Measurements from ENCODE around the gene IRF2. TPM values are rescaled to one million over a fixed set of nuclear protein-coding genes. Genes with fewer than 3 reads are reported as not detected.

Gene IRF2
- total RNA-seq, 3 donors from 2014 or later (not counting 1 experiment from before 2014, with no cell fraction given), result 50.6 to 68.5 (median 59.8) TPM

DNA sequence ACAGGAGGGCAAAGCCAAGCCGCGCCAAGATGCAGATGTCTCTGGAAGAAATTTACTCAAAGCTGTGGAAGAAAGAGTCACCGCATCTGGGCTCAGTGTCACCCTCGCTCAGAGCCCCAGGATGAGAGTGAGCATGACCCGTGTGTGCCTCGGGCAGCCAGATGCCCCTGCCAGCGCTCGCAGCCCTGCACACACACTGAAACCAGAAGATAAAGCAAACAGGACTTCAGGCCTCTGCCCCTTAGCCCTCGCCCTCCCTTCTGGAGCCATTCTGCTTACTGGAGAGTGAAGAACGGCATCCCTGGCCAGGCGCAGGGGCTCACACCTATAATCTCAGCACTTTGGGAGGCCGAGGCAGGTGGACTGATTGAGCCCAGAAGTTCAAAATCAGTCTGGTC lies 103.0 kb downstream of the IRF2 start:
- Histone ChIP-seq H3K27me3 (ENCODE audit: control insufficient read depth, insufficient read depth, low read length) (no peaks in the 10 kb centered on the region), H3K36me3 (ENCODE audit: control insufficient read depth, insufficient read depth, low read length) (no peaks in the 10 kb centered on the region), H3K9me3 (ENCODE audit: control insufficient read depth, insufficient read depth, low read length) (no peaks in the 10 kb centered on the region), H3K27ac (ENCODE audit: low read length) (no peak overlapping the region), H3K4me3 (ENCODE audit: low read length) (no peak overlapping the region), H3K4me1 (ENCODE audit: control insufficient read depth, insufficient read depth, low read length) (peaks cover 2% of the 10 kb centered on the region)
- 86% methylated on average over 12 of the region's 12 CpGs for WGBS (ENCODE audit: insufficient coverage)
- Mint-ChIP-seq H3K27me3 (ENCODE audit: low read depth in 2 of 2) (no peaks in the 10 kb centered on the region), H3K4me3 (no peak overlapping the region), H3K9me3 (no peaks in the 10 kb centered on the region), H3K36me3 (no peaks in the 10 kb centered on the region), H3K27ac (no peak overlapping the region), H3K4me1 (peaks cover 4 to 7% of the 10 kb centered on the region in 2 donors)
- DNase-seq (no peak), ATAC-seq (no peak)
- intact Hi-C loops (cut with micrococcal nuclease), result no loop called here
- TF ChIP-seq, protein P1, sequence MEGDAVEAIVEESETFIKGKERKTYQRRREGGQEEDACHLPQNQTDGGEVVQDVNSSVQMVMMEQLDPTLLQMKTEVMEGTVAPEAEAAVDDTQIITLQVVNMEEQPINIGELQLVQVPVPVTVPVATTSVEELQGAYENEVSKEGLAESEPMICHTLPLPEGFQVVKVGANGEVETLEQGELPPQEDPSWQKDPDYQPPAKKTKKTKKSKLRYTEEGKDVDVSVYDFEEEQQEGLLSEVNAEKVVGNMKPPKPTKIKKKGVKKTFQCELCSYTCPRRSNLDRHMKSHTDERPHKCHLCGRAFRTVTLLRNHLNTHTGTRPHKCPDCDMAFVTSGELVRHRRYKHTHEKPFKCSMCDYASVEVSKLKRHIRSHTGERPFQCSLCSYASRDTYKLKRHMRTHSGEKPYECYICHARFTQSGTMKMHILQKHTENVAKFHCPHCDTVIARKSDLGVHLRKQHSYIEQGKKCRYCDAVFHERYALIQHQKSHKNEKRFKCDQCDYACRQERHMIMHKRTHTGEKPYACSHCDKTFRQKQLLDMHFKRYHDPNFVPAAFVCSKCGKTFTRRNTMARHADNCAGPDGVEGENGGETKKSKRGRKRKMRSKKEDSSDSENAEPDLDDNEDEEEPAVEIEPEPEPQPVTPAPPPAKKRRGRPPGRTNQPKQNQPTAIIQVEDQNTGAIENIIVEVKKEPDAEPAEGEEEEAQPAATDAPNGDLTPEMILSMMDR (IDR thresholded peaks at IDR 0.05), result no peak

DNA sequence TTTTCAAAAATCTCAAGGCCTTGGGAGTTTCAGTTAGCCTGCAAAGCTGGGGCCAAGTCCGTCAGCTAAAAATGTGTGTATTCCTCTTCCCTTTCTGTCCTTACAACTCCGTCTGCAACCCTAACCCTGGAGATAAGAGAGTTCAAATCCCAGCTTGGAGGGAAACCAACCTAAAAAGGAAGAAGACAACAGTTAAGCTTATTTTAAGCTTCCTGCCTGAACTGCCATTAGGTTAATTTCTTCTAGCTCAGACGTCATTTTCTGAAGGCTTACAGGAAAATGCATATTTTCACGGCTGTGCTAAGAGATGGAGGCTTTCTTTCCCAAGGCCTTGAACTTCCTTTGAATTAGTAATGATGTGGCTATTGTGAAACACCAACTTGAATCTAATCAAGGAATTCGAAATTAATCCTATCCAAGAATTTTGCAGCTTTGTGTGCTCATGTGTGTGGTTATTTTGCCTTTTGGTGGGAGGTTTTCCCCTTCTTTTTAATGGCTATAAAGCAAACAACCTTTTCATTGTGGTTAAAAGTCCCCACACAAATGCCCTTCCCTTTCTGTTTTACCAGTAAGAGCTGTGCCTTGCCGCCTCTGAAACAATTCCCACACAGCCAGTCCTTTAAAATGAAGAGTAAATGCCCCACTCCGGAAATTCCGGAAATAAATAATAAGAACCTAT lies 103.5 kb downstream of the IRF2 start:
- peaks cover 6% of the 10 kb centered on the region for H3K4me1 ChIP-seq (ENCODE audit: control insufficient read depth, insufficient read depth, low read length)
- no peaks in the 10 kb centered on the region for H3K9me3 Mint-ChIP-seq
- H3K4me1 Mint-ChIP-seq, result peaks cover 10 to 12% of the 10 kb centered on the region in 2 donors
- no peaks in the 10 kb centered on the region for H3K27me3 ChIP-seq (ENCODE audit: control insufficient read depth, insufficient read depth, low read length)
- ATAC-seq (no peak), DNase-seq (no peak)
- intact Hi-C loops (cut with micrococcal nuclease), result no loop called here
- no peaks in the 10 kb centered on the region for H3K36me3 Mint-ChIP-seq
- TF ChIP-seq, protein P1 (IDR thresholded peaks at IDR 0.05), result no peak
- H3K9me3 ChIP-seq (ENCODE audit: control insufficient read depth, insufficient read depth, low read length), result no peaks in the 10 kb centered on the region
- no peaks in the 10 kb centered on the region for H3K27me3 Mint-ChIP-seq (ENCODE audit: low read depth in 2 of 2)
- no peaks in the 10 kb centered on the region for H3K36me3 ChIP-seq (ENCODE audit: control insufficient read depth, insufficient read depth, low read length)
- no peak overlapping the region for H3K4me3 ChIP-seq (ENCODE audit: low read length)
- WGBS (ENCODE audit: insufficient coverage), result 82% methylated on average over 7 of the region's 8 CpGs
- H3K27ac Mint-ChIP-seq, result no peak overlapping the region
- H3K4me3 Mint-ChIP-seq, result no peak overlapping the region
- H3K27ac ChIP-seq (ENCODE audit: low read length), result no peak overlapping the region

DNA sequence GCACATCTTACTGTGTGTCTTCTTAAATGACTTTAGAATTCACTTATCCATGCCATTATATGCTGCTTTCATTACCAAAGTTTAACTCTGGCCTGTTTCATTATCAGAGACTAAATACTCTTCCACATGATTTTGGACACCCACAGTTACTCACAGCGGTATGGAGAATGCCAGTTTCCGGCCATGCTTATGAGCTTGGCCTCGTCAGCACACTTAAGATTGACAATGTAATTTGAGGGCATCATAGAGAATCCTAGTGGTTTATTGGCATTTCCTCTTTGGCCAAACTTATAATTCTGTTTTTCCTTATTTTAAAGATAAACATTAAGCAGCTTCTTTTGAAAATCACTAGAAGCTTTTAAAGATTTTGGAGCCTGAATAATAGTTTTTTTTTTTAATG lies 104.5 kb downstream of the IRF2 start:
- intact Hi-C loops (cut with micrococcal nuclease), result no loop called here
- H3K4me3 ChIP-seq (ENCODE audit: low read length), result no peak overlapping the region
- Mint-ChIP-seq H3K27me3 (ENCODE audit: low read depth in 2 of 2) (no peaks in the 10 kb centered on the region), H3K4me1 (peaks cover 19 to 22% of the 10 kb centered on the region in 2 donors), H3K27ac (no peak overlapping the region), H3K36me3 (no peaks in the 10 kb centered on the region), H3K9me3 (no peaks in the 10 kb centered on the region), H3K4me3 (no peak overlapping the region)
- H3K27me3 ChIP-seq (ENCODE audit: control insufficient read depth, insufficient read depth, low read length), result no peaks in the 10 kb centered on the region
- H3K27ac ChIP-seq (ENCODE audit: low read length), result no peak overlapping the region
- ATAC-seq (no peak), DNase-seq (no peak)
- no peaks in the 10 kb centered on the region for H3K9me3 ChIP-seq (ENCODE audit: control insufficient read depth, insufficient read depth, low read length)
- no peaks in the 10 kb centered on the region for H3K36me3 ChIP-seq (ENCODE audit: control insufficient read depth, insufficient read depth, low read length)
- TF ChIP-seq, protein P1 (IDR thresholded peaks at IDR 0.05), result no peak
- WGBS (ENCODE audit: insufficient coverage), result 100% methylated on average over 3 of the region's 3 CpGs
- H3K4me1 ChIP-seq (ENCODE audit: control insufficient read depth, insufficient read depth, low read length), result peaks cover 15% of the 10 kb centered on the region

DNA sequence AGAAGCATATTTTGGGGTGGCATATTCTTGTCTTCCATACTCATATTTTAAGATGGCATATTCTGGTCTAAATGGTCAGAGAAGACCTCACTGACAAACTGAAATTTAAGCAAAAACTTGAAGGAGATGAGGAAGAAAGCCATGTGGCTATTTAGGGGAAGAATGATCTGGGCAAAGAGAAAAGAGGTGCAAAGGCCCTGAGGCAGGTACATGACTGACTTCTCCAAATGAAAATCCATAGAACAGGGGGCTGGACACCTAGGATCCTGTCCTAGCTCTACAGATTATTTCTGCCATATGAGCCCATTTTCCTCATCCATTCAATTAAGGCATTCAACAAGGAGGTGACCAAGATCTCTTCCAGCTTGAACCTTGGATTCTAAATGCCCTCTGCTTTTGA lies 105.6 kb downstream of the IRF2 start:
- H3K4me1 Mint-ChIP-seq, result peaks cover 31 to 33% of the 10 kb centered on the region in 2 donors
- ATAC-seq, result no peak
- intact Hi-C loops (cut with micrococcal nuclease), result no loop called here

More for the DNA sequence above, 105.6 kb downstream of the IRF2 start:
- H3K27ac ChIP-seq (ENCODE audit: low read length), result no peak overlapping the region
- no peaks in the 10 kb centered on the region for H3K9me3 Mint-ChIP-seq
- DNase-seq, result no peak
- H3K36me3 ChIP-seq (ENCODE audit: control insufficient read depth, insufficient read depth, low read length), result no peaks in the 10 kb centered on the region
- TF ChIP-seq, protein P1 (IDR thresholded peaks at IDR 0.05), result no peak
- no peaks in the 10 kb centered on the region for H3K9me3 ChIP-seq (ENCODE audit: control insufficient read depth, insufficient read depth, low read length)
- no peaks in the 10 kb centered on the region for H3K27me3 Mint-ChIP-seq (ENCODE audit: low read depth in 2 of 2)
- no peak overlapping the region for H3K27ac Mint-ChIP-seq
- no peak overlapping the region for H3K4me3 ChIP-seq (ENCODE audit: low read length)
- no peak overlapping the region for H3K4me3 Mint-ChIP-seq
- no peaks in the 10 kb centered on the region for H3K27me3 ChIP-seq (ENCODE audit: control insufficient read depth, insufficient read depth, low read length)
- H3K4me1 ChIP-seq (ENCODE audit: control insufficient read depth, insufficient read depth, low read length), result peaks cover 25% of the 10 kb centered on the region
- no peaks in the 10 kb centered on the region for H3K36me3 Mint-ChIP-seq
